Right lobe of liver (tissue), 6 donors: ENCODE results near the gene FARS2. TPM values are rescaled to one million over a fixed set of nuclear protein-coding genes. Genes with fewer than 3 reads are reported as not detected.

Source experiments
- ATAC-seq, 4 donors: fragments of 200-7000 bp; cut with Tn5 transposase; one replicate each; pipeline ENCODE4 v1.9.1; 2020; ENCODE audit warnings: mild to moderate bottlenecking in 4 of 4, moderate library complexity in 4 of 4
- DNase-seq, 3 donors: peaks; one replicate each; pipeline ENCODE4 v3.0.0-alpha.2; 2020
- H3K27ac ChIP-seq, 3 donors: fragments of 200-600 bp; one replicate each; pipeline ENCODE4 v1.8.0; 2022
- H3K27me3 ChIP-seq, 2 donors: fragments of 200-600 bp; one replicate each; pipeline ENCODE4 v1.8.0; 2022
- H3K36me3 ChIP-seq, 4 donors: fragments of 200-600 bp; sonication (generic) in 1 of 4; one replicate each; pipeline versions ENCODE4 v1.5.1 to v1.8.0; 2017 to 2022; ENCODE audit warnings: control low read depth in 1 of 4
- H3K4me1 ChIP-seq, 4 donors: fragments of 200-600 bp; sonication (generic) in 1 of 4; one replicate each; pipeline versions ENCODE4 v1.5.1 to v1.8.0; 2017 to 2022; ENCODE audit warnings: control low read depth in 1 of 4
- H3K4me3 ChIP-seq, 3 donors: fragments of 200-600 bp; one replicate each; pipeline ENCODE4 v1.8.0; 2022
- H3K9me3 ChIP-seq, 4 donors: fragments of 200-600 bp; sonication (generic) in 1 of 4; one replicate each; pipeline versions ENCODE4 v1.5.1 to v1.8.0; 2017 to 2022; ENCODE audit warnings: control low read depth in 1 of 4
- CTCF ChIP-seq, 4 donors: fragments of 200-600 bp in 3 of 4; fragments of 450-650 bp in 1 of 4; IDR thresholded peaks; one replicate each; pipeline versions ENCODE4 v1.5.1 to v1.8.0; 2016 to 2022; ENCODE audit warnings: antibody characterized with exemption in 4 of 4, mild to moderate bottlenecking in 2 of 4
- POLR2A ChIP-seq: fragments of 450-650 bp; IDR thresholded peaks from one replicate; pipeline ENCODE4 v1.6.1; 2017; ENCODE audit warnings: antibody characterized with exemption, mild to moderate bottlenecking
- WGBS: methylation state at CpG from one replicate; pipeline ENCODE4 v1.1.6; 2018; ENCODE audit warnings: low coverage, low lambda C conversion rate; ENCODE audit not compliant: insufficient coverage; ENCODE audit errors: missing lambda C conversion rate; 5-methylcytosine and 5-hydroxymethylcytosine counted together
- intact Hi-C, 2 donors: fragments of 100-400 bp; cut with DNase I; formaldehyde crosslinking; loops; one replicate each; pipeline versions ENCODE4 v1.11.2 to v1.14.1; 2022
- total RNA-seq, 6 experiments: library from RNA; depleted of rRNA in 2 of 6; stranded (reverse); fragments of >200 nt in 2 of 6; fragmentation: NEBNext Ultra II Directional in 3 of 6; extraction: Animal tissue kit (Norgen Biotek cat#: 25700) in 3 of 6; gene quantifications; one replicate each; pipeline versions ENCODE4 v1.1.0 to v1.2.4, GENCODE V29; 2016 to 2023
- donor health status: DM: no; HTN: yes; CAD: no.
- donor health status: DM: no; HTN: no; CAD: no.
- donor health status: DM: no; HTN: no; CAD: no.
- donor health status: DM: no; HTN: yes; CAD: no.
- donor health status: DM: no; HTN: yes; CAD: no.

Gene FARS2
- total RNA-seq, 6 experiments from 2014 or later, result 7.2 to 12.9 (median 11.7) TPM

GRCh38 chr6:5497896-5498578 is 236.7 kb downstream of the FARS2 start:
- no peaks in the 10 kb centered on the region for H3K9me3 ChIP-seq
- H3K4me1 ChIP-seq, result no peaks in the 10 kb centered on the region
- H3K4me3 ChIP-seq, result no peak overlapping the region
- H3K27ac ChIP-seq, result no peak overlapping the region
- 97% methylated on average over 10 of the region's 10 CpGs for WGBS
- no peak for DNase-seq
- no peak for ATAC-seq
- intact Hi-C loops, result no loop called here
- H3K36me3 ChIP-seq, result no peaks in the 10 kb centered on the region
- H3K27me3 ChIP-seq, result no peaks in the 10 kb centered on the region
- TF ChIP-seq POLR2A (no peak), CTCF (IDR thresholded peaks at IDR 0.05) (no peak)

GRCh38 chr6:5498579-5498899 is 237.2 kb downstream of the FARS2 start:
- TF ChIP-seq POLR2A (no peak), CTCF (IDR thresholded peaks at IDR 0.05) (no peak)
- H3K9me3 ChIP-seq, result no peaks in the 10 kb centered on the region
- H3K36me3 ChIP-seq, result no peaks in the 10 kb centered on the region
- no peaks in the 10 kb centered on the region for H3K27me3 ChIP-seq
- no peak for ATAC-seq
- H3K27ac ChIP-seq, result no peak overlapping the region
- no peak for DNase-seq
- WGBS, result 60% methylated on average over 1 of the region's 1 CpG
- H3K4me3 ChIP-seq, result no peak overlapping the region
- intact Hi-C loops, result no loop called here
- H3K4me1 ChIP-seq, result no peaks in the 10 kb centered on the region

GRCh38 chr6:5499644-5500306 is 238.5 kb downstream of the FARS2 start:
- no peak overlapping the region for H3K4me3 ChIP-seq
- no peaks in the 10 kb centered on the region for H3K9me3 ChIP-seq
- no peaks in the 10 kb centered on the region for H3K36me3 ChIP-seq
- no peaks in the 10 kb centered on the region for H3K4me1 ChIP-seq
- intact Hi-C loops, result no loop called here
- H3K27me3 ChIP-seq, result no peaks in the 10 kb centered on the region
- 74% methylated on average over 5 of the region's 6 CpGs for WGBS
- ATAC-seq (no peak), DNase-seq (no peak)
- TF ChIP-seq POLR2A (no peak), CTCF (IDR thresholded peaks at IDR 0.05) (no peak)
- no peak overlapping the region for H3K27ac ChIP-seq

- DNase-seq (no peak), ATAC-seq (no peak)
- WGBS, result 83% methylated on average over 3 of the region's 3 CpGs
- Histone ChIP-seq H3K4me3 (no peak overlapping the region), H3K27ac (no peak overlapping the region), H3K4me1 (no peaks in the 10 kb centered on the region), H3K9me3 (no peaks in the 10 kb centered on the region), H3K27me3 (no peaks in the 10 kb centered on the region), H3K36me3 (no peaks in the 10 kb centered on the region)
- TF ChIP-seq CTCF (IDR thresholded peaks at IDR 0.05) (no peak), POLR2A (no peak)
- intact Hi-C loops, result no loop called here
Observed at GRCh38 chr6:5501837-5502236, 240.5 kb downstream of the FARS2 start.
